HG03378 (cell line): ENCODE data around the gene CFAP100.

ENCODE experiments used
- ATAC-seq: cut with Tn5 transposase; IDR thresholded peaks from one replicate; pipeline ENCODE4 v1.9.1; 2021; ENCODE audit warnings: mild to moderate bottlenecking, moderate library complexity; ENCODE audit not compliant: unreplicated experiment

The CFAP100 gene

DNA sequence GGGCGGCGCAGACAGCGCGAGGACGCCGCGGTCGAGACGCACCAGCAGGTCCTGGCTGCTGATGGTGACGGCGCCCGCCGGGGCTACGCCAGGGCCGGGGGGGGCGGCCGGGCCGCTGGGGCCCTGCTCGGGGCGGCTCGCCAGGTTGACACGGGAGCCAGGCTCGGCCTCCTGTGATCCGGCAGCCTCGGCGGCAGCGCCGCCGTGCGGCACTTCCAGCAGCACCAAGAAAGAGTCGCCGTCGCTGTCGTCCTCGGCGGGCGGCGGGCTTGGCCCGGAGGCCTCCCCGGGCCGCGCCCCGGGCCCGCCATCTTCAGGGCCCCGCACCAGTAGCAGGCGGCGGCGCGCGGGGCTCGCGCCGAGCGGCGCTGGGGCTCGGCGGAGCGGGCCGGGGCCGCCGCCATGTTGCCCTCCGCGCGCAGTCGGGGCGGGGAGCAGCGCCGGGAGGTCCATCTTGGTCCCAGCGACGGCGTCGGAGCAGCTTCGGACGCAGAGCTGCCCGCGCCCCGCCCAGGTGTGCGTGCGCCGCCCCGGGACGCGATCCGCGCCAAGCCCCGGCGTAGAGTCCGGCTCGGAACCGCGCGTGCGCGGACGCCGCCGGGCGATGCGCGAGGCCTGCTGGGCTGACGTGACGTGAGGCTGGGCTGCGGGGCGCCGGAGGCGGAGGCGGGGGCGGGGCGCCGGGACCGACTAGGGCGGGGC is 80.9 kb downstream of the CFAP100 start, which contains the start of gene ZXDC:
ZXDC (minus strand) TSS at position 479 of the 702 bp plus-strand sequence; CDS start at position 453, 26 bp downstream.
- peak; percentile 50 for ATAC-seq

DNA sequence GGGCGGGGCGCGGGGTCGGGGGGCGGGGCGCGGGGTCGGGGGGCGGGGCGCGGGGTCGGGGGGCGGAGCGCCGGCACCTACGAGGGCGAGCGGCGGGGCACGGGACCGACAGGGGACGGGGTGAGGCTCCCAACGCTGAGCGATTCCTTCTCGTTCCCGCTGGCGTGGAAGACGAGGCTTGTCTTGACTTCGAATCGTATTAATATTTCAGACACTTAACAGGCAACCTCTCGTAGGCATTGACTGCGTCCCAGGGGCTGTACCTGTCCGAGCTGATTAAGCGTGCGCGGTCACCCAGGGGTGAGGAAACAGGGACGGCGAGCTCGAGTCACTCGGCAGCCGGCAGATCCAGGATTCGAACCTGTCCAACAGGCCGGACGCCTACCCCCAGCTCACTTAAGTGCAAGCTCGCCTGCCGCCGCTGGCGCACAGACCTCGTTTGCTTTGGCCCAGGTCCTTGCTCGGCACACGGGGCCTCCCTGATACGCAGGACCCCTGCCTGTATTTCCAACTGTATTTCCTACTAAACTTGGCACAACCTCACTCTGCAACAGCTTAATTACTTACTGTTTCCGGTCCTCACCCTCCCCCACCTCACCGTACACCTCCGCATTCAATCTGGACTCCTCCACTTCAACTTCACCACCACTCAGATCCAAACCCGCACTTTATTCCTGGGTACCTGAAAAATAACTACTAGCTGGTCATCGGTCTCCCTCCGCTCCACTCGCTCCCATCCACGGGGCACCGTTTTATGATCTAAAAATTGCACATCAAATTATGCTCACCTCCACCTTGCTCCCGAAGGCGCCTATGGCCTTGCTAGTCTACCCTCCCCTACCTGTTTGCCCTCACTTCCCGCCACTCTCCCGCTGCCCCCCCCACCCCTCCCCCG is 81.7 kb downstream of the CFAP100 start:
- ATAC-seq = no peak

DNA sequence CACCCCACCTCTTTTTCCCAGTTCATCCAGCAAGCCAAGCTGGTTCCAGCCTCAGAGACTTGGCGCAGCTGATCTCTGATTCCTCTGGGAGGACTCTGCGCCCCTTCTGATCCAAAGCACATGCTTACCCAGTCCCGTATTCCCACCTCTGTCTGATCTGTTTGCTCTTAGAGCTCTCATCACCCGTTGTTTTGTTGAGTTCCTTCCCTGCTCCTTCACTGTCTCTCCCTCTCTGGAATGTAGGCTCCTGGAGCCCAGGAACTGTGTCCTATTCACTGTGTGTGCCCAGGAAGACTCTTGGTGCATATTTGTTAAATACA is 82.3 kb downstream of the CFAP100 start:
- ATAC-seq = no peak

DNA sequence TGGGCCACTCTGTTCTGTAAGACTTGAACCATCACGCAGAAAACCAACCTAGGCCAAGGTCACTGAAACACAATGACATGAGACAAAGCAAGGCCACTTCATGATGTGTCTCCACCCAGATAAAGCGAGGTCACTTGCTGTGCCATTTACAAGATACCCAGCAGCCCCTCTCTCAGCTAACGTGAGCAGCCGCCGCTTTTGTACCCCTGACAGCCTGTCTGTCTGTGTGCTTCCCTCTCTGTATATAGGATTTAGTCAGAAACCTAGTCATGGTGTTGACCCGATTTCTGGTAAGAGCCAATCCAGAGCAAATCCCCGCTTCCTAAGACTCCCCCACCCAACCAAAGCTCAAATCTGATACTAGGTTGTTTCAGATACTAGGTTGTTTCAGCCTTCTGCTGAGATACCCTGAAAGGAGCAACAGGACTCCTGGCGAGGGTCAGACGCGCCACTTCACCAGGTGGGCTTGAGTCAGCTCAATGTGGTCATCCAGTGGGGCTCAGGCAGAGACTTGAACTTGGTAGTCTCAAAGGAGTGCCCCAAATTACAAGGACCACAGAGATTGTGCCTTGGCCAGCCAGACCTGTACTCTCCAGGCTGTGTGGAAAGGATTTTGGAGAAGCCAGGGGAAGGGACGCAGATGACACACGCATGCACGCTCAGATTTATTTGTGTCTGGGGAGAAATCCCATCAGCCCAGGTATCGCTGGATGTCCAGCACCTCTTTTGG is 84.0 kb downstream of the CFAP100 start:
- ATAC-seq = no peak

DNA sequence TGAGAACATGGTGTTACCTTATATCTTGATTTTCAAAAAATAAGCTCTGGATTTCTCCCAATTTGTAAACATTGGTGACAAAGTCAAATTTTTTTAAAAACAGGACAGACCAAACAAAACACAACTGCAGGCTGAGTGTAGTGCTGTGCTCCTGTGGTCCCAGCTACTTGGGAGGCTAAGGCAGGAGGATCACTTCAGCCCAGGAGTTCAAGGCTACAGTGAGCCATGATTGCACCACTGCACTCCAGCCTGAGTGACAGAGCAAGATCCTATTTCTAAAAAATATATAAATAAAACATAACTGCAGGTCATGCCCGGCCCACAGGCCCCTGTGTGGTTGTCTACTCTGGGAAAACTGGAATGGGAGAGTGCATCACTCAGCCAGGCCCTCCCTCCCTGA is 84.9 kb downstream of the CFAP100 start:
- ATAC-seq = no peak

DNA sequence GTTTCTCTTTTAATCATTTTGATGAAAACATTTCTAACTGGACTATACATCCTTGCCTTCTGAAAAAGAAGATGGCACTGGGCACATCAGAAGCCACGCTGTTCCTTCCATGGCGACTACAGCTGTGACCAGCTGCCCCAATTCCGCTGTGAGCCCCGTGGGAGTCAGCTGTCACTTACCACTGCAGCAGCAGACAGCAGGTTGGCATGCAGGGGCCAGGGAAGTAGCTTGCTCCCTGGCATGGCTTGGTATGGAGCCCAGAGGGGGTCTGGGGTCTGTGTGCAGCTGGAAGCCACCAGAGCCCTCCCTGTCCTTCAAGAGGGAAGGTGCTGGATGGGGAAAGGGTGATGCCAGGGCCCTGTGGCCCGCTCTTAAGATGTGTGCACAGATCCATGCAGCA is 85.5 kb downstream of the CFAP100 start:
- no peak for ATAC-seq

DNA sequence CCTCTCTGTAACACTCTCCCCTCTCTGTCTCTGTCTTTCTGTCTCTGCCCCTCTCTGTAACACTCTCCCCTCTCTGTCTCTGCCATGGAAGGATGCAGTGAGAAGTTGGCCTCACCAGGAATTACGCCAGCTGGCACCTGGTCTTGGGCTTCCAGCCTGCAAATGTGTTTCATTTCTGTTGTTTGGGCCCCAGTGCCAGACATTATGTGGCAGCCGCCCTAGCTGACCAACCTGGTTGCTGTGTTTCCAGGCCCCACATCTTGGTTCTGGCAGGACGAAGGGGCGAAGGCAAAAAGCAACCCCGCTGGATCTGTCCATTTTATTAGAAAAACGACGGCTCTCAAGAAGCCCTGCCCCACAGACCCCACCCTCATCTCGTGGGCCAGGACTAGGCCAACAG is 86.2 kb downstream of the CFAP100 start:
- no peak for ATAC-seq

DNA sequence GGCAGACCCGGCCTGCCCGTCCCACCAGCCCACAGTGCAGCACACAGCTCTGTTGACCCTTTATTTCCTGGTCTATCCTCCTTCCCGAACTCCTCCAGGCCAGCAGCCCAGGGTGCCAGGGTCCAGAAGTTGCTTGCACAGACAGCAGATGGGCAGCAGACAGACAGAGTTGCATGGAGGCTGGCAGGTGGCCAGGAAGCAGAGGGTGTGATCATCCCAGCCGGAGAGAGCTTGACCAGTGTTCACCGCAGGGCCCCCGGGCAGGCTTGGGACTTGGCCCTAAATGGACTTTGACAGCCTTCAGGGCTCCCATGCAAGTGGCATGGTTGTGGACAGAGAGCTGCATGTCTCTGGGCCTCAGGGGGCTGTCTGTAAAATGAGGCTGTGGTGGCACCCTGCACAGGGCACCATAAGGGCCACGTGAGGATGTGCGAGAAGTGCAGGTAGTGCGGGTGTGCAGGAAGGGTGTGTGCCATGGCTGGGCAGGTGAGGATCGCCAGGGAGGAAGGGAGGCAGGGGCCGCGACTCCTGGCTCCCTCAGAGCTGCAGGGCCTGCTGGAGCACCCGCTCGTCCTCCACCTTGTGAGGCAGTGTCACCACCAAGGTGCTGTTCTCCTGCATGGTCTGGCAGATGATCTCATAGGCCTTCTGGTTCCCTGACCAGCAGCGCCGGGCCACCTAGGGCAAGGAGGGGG is 87.2 kb downstream of the CFAP100 start:
- ATAC-seq = no peak

DNA sequence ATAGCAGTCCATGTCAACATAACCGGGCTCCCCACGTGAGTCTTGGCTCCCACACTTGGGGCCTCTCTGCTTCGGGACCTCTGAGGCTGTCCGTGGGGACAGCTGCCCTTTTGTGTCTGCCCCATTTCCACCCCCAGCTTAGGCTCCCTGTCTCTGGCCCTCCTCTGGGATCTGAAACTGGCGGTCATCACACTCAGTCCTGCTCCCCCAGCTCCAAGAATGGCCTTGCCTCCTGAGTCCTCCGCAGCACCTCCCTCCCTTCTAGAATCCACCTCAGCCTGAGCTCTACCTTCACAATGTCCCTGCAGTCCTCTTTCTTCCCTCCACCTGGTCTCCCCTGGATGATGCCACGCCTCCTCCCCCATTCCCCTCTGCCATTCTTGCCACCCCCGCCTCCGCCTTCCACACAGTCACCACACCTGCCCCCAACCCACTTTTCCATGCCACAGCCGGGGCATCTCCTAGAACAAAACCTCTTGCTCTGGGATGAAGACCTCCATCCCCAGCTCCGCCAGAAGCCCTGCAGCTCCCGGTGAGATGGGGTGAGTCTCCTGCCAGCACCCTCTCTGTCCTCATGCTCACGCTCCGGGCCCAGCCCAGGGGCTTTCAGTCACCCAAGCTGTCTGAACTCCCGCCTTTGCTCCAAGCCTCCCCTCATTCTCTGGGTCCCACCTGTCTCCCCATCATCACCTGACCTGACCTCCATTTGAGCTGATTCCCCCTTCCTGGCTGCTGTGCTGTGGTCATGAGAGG is 88.0 kb downstream of the CFAP100 start:
- ATAC-seq = no peak

DNA sequence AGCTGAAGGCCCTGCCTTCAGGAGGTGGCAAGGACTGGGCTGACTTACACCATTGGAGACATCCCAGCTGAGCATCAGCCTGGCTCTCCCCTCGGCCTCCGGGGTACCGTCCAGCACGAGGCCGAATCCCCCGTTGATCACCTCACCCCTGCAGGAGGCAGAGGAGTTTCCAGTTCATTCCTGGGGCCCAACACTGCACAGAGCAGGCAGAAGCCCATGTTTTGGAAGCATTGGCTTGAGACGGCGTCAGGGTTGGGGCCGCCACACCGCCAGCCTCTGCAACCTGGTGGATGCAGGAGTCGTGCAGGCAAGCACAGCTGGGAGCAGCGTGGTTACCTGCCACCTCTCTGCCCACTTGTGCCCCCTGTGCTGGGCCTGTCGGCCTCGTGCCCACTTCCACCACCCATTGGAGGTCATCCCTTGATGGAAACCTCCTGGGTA is 88.6 kb downstream of the CFAP100 start:
- ATAC-seq = no peak

DNA sequence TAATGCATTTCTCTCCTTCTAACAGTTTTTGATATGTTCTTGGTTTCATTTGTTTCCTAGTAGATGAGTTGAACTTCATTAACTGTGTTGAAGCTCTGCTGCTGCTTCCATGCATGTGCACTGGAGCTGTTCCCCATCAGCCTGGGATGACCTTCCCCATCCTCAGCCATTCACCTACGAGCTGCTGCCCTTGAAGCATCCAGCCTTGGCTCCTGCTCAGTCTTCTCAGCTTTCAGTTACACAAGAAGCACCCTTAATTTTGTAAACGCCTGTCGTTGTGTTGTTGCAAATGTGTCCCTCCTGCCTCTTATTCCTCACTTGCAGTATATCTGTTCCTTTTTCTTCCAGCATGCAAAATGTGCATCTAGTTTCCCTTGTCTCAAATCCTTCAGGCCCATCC is 89.4 kb downstream of the CFAP100 start:
- ATAC-seq = no peak

DNA sequence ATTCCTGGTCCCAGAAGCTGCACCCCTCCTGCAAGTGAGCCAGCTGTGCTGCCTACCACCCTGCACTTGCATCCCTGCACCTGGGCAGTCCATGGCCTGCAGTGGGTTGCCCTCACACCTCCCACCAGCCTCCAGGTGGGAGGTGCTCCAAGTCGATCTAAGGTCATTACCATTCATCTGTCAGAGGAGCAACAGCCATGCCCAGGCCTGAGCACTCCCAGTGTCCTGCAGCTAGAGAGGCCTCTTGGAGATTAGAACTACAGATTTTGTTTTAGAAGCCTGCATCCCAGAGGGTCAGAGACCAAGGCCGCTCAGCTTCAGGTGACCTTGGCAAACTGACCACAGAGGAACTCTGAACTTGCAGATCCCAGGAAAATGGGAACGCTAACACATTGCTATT is 90.0 kb downstream of the CFAP100 start:
- ATAC-seq = no peak

DNA sequence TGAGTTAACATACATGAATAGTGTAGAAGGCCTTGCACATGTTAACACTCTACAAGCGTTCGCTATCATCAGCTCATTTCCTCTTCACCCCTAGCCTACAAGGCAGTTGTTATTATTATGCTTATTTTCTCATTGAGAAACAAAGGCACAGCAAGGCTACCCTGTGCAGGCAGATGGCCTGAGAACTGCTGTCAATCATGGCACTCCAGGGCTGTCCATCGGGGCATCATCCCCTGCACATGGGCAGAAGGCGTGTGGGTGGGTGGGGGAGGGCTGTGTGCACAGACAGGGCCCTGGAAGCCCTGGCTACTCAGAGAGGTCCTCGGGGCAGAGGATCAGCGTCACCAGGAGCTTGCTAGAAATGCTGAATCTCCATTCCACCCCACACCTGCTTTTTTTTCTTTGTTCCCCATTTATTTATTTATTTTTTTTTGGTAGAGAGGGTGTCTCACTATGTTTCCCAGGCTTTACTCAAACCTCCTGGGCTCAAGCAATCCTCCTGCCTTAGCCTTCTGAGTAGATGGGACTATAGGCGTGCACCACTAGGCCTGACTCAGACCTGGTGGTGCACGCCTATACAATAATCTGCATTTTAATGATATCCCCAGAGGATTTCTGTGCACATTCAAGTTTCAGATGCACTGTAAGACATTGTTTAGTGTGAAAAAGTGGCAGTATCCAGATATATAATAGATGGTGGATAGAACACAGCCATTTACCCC is 90.6 kb downstream of the CFAP100 start:
- no peak for ATAC-seq

DNA sequence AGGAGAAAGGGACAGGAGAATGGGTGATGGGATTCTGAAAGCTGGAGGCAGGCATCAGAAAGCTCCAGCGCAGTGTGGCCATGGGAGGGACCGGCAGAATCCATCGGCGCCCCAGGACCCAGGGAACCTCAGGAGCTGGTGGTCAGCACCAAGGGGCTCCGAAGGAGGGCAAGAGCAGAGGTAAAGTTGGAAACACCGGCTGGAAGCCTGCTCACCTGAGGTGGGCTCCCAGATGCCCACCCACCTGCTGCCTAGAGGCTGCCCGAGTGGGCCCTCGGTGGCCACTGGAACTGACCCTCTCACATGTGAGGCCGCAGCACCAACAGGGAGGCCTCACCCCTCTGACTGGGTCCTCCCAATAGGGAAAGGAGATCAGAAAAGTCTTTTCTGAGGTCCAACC is 91.2 kb downstream of the CFAP100 start:
- no peak for ATAC-seq
